ENCODE results near the gene SOX5.

SOX5 gene

DNA sequence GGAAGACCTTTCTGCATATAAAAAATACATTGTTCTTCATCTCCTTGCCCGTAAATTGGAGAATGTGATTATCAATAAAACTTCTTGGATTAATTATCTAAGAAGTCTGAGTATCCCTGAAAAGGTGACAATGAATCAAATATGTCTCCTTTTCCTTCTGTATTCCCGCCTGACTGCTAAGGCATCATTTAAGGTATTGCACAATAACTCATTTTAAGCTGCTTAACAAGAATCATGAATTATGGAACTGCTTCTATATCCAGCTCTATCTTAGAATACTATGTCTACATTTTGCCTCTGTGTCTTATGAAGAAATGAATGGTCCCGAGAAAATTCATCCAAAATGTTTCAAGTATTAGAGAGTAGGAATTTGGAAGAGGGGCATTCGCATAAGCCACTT lies 294.4 kb downstream of the SOX5 start:
- 100% methylated on average over 1 of the region's 4 CpGs for WGBS
- Histone ChIP-seq H3K23ac (ENCODE audit: low read length in 2 of 2) (no peak overlapping the region), H3K79me1 (replicated peaks; ENCODE audit: low read length, poor library complexity, severe bottlenecking) (no peaks in the 10 kb centered on the region), H3K9ac (ENCODE audit: low read length) (no peak overlapping the region), H3K27ac (ENCODE audit: low read length, poor library complexity, severe bottlenecking) (no peak overlapping the region), H2BK12ac (ENCODE audit: low read length in 2 of 2) (no peak overlapping the region), H2BK5ac (ENCODE audit: low read depth, low read length, poor library complexity, severe bottlenecking) (no peak overlapping the region), H4K91ac (ENCODE audit: low read length) (no peak overlapping the region), H2BK15ac (ENCODE audit: low read depth, poor library complexity, severe bottlenecking) (no peak overlapping the region), H3K4me2 (ENCODE audit: low read length, poor library complexity, severe bottlenecking) (no peak overlapping the region), H3K4me3 (ENCODE audit: insufficient read depth in 1 of 2, low read depth in 1 of 2, low read length in 2 of 2) (no peak overlapping the region), H3K9me3 (ENCODE audit: control insufficient read depth, low read length) (no peaks in the 10 kb centered on the region), H3K18ac (ENCODE audit: low read depth in 1 of 2, low read length in 2 of 2) (no peak overlapping the region), H3K27me3 (ENCODE audit: control insufficient read depth in 1 of 2, insufficient read depth in 1 of 2, low read length in 2 of 2) (no peaks in the 10 kb centered on the region), H3K4me1 (ENCODE audit: control insufficient read depth, insufficient read depth, low read depth, low read length) (no peaks in the 10 kb centered on the region), H4K8ac (ENCODE audit: low read length) (no peak overlapping the region), H3K36me3 (ENCODE audit: control insufficient read depth in 1 of 2, insufficient read depth in 2 of 2, low read depth in 1 of 2, low read length in 2 of 2) (no peaks in the 10 kb centered on the region), H3K14ac (ENCODE audit: low read length in 2 of 2) (no peak overlapping the region), H2AK5ac (ENCODE audit: low read length, severe bottlenecking) (no peak overlapping the region), H3K4ac (ENCODE audit: low read depth in 1 of 2, low read length in 2 of 2) (no peak overlapping the region), H2AFZ (ENCODE audit: low read depth, low read length) (no peak overlapping the region), H2BK120ac (ENCODE audit: low read depth, low read length) (no peak overlapping the region)
- DNase-seq: no peak

DNA sequence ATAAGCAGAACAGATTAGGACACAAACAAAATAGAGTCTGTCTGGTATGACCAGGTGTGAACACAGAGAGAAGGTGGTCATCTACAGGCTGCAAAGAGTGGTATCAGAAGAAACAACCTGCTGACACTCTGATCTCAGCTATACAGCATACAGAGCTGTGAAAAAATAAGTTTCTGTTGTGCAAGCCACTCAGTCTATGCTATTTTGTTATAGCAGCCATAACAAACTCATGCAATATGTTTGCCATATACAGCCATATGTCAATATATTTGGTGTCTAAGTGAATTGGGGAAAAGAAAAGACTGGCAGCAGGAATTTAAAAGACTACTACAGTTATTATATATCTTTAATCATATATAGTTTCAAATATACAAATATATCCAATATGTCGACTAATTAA lies 300.9 kb downstream of the SOX5 start:
- H3K14ac ChIP-seq (ENCODE audit: low read length in 2 of 2): no peak overlapping the region
- H4K91ac ChIP-seq (ENCODE audit: low read length): no peak overlapping the region
- H3K9me3 ChIP-seq (ENCODE audit: control insufficient read depth, low read length): peaks cover 7% of the 10 kb centered on the region
- no peak for DNase-seq
- H3K4me3 ChIP-seq (ENCODE audit: insufficient read depth in 1 of 2, low read depth in 1 of 2, low read length in 2 of 2): no peak overlapping the region
- H3K4ac ChIP-seq (ENCODE audit: low read depth in 1 of 2, low read length in 2 of 2): no peak overlapping the region
- no peak overlapping the region for H2BK5ac ChIP-seq (ENCODE audit: low read depth, low read length, poor library complexity, severe bottlenecking)
- 100% methylated on average over 1 of the region's 1 CpG for WGBS
- no peak overlapping the region for H4K8ac ChIP-seq (ENCODE audit: low read length)
- no peak overlapping the region for H3K18ac ChIP-seq (ENCODE audit: low read depth in 1 of 2, low read length in 2 of 2)
- no peak overlapping the region for H3K4me2 ChIP-seq (ENCODE audit: low read length, poor library complexity, severe bottlenecking)
- no peak overlapping the region for H2BK15ac ChIP-seq (ENCODE audit: low read depth, poor library complexity, severe bottlenecking)
- H3K9ac ChIP-seq (ENCODE audit: low read length): no peak overlapping the region
- H3K27ac ChIP-seq (ENCODE audit: low read length, poor library complexity, severe bottlenecking): no peak overlapping the region
- H2AK5ac ChIP-seq (ENCODE audit: low read length, severe bottlenecking): no peak overlapping the region
- no peaks in the 10 kb centered on the region for H3K36me3 ChIP-seq (ENCODE audit: control insufficient read depth in 1 of 2, insufficient read depth in 2 of 2, low read depth in 1 of 2, low read length in 2 of 2)
- no peak overlapping the region for H2BK12ac ChIP-seq (ENCODE audit: low read length in 2 of 2)
- no peak overlapping the region for H2AFZ ChIP-seq (ENCODE audit: low read depth, low read length)
- H3K79me1 ChIP-seq (replicated peaks; ENCODE audit: low read length, poor library complexity, severe bottlenecking): no peaks in the 10 kb centered on the region
- H3K23ac ChIP-seq (ENCODE audit: low read length in 2 of 2): no peak overlapping the region
- no peak overlapping the region for H2BK120ac ChIP-seq (ENCODE audit: low read depth, low read length)
- H3K4me1 ChIP-seq (ENCODE audit: control insufficient read depth, insufficient read depth, low read depth, low read length): no peaks in the 10 kb centered on the region
- no peaks in the 10 kb centered on the region for H3K27me3 ChIP-seq (ENCODE audit: control insufficient read depth in 1 of 2, insufficient read depth in 1 of 2, low read length in 2 of 2)

DNA sequence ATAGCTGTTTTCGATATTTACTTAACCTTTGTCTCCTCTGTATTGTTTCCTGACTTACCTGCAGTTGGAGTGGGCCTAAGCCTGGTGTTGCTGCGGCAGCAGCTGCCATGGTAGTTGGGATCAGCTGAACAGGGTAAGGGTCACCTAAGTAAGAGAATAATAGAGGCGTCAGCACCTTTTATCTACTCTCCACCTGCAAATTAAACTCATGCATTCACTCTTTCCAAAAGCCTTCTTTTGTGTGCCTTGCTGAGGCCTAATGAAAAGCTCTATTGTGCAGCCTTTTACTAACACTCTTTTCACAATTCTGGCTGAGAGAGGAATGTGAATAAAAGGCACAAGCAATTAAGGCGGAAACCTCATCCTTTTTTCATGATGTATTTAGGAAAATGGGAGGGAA lies 308.7 kb downstream of the SOX5 start:
- Histone ChIP-seq H3K14ac (ENCODE audit: low read length in 2 of 2) (no peak overlapping the region), H3K4me3 (ENCODE audit: insufficient read depth in 1 of 2, low read depth in 1 of 2, low read length in 2 of 2) (no peak overlapping the region), H2BK12ac (ENCODE audit: low read length in 2 of 2) (no peak overlapping the region), H3K18ac (ENCODE audit: low read depth in 1 of 2, low read length in 2 of 2) (no peak overlapping the region), H2BK15ac (ENCODE audit: low read depth, poor library complexity, severe bottlenecking) (no peak overlapping the region), H2AFZ (ENCODE audit: low read depth, low read length) (no peak overlapping the region), H2BK5ac (ENCODE audit: low read depth, low read length, poor library complexity, severe bottlenecking) (no peak overlapping the region), H3K9me3 (ENCODE audit: control insufficient read depth, low read length) (peaks cover 2% of the 10 kb centered on the region), H3K79me1 (replicated peaks; ENCODE audit: low read length, poor library complexity, severe bottlenecking) (no peaks in the 10 kb centered on the region), H3K4ac (ENCODE audit: low read depth in 1 of 2, low read length in 2 of 2) (no peak overlapping the region), H4K8ac (ENCODE audit: low read length) (no peak overlapping the region), H3K4me1 (ENCODE audit: control insufficient read depth, insufficient read depth, low read depth, low read length) (no peaks in the 10 kb centered on the region), H3K9ac (ENCODE audit: low read length) (no peak overlapping the region), H2BK120ac (ENCODE audit: low read depth, low read length) (no peak overlapping the region), H4K91ac (ENCODE audit: low read length) (no peak overlapping the region), H3K23ac (ENCODE audit: low read length in 2 of 2) (no peak overlapping the region), H3K27me3 (ENCODE audit: control insufficient read depth in 1 of 2, insufficient read depth in 1 of 2, low read length in 2 of 2) (no peaks in the 10 kb centered on the region), H3K4me2 (ENCODE audit: low read length, poor library complexity, severe bottlenecking) (no peak overlapping the region), H3K36me3 (ENCODE audit: control insufficient read depth in 1 of 2, insufficient read depth in 2 of 2, low read depth in 1 of 2, low read length in 2 of 2) (no peaks in the 10 kb centered on the region), H2AK5ac (ENCODE audit: low read length, severe bottlenecking) (no peak overlapping the region), H3K27ac (ENCODE audit: low read length, poor library complexity, severe bottlenecking) (no peak overlapping the region)
- 88% methylated on average over 1 of the region's 4 CpGs for WGBS
- no peak for DNase-seq

DNA sequence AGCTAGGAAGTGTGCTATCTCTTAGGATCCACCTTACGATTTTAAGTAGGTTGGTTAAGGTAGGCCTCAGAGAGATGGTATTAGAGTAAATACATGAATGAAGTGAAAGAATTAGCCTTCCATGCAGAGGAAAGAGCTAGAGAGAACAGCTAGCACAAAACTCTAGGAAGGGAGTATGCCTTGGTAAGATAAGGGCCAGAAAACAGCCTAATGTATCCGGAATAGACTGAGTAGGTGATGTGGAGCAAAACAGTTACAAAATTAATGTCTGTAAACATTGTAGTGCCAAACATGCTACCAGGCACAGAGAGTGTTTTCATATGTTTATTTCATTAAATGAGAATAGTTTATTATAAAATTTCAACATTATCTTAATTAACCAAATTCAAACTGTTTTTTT lies 315.1 kb downstream of the SOX5 start:
- Histone ChIP-seq H2AK5ac (ENCODE audit: low read length, severe bottlenecking) (no peak overlapping the region), H2BK15ac (ENCODE audit: low read depth, poor library complexity, severe bottlenecking) (no peak overlapping the region), H3K4ac (ENCODE audit: low read depth in 1 of 2, low read length in 2 of 2) (no peak overlapping the region), H3K36me3 (ENCODE audit: control insufficient read depth in 1 of 2, insufficient read depth in 2 of 2, low read depth in 1 of 2, low read length in 2 of 2) (no peaks in the 10 kb centered on the region), H3K14ac (ENCODE audit: low read length in 2 of 2) (no peak overlapping the region), H3K9me3 (ENCODE audit: control insufficient read depth, low read length) (no peaks in the 10 kb centered on the region), H3K9ac (ENCODE audit: low read length) (no peak overlapping the region), H3K4me3 (ENCODE audit: insufficient read depth in 1 of 2, low read depth in 1 of 2, low read length in 2 of 2) (no peak overlapping the region), H3K79me1 (replicated peaks; ENCODE audit: low read length, poor library complexity, severe bottlenecking) (no peaks in the 10 kb centered on the region), H3K4me1 (ENCODE audit: control insufficient read depth, insufficient read depth, low read depth, low read length) (no peaks in the 10 kb centered on the region), H4K91ac (ENCODE audit: low read length) (no peak overlapping the region), H2BK12ac (ENCODE audit: low read length in 2 of 2) (no peak overlapping the region), H3K27me3 (ENCODE audit: control insufficient read depth in 1 of 2, insufficient read depth in 1 of 2, low read length in 2 of 2) (no peaks in the 10 kb centered on the region), H3K23ac (ENCODE audit: low read length in 2 of 2) (no peak overlapping the region), H3K27ac (ENCODE audit: low read length, poor library complexity, severe bottlenecking) (no peak overlapping the region), H2AFZ (ENCODE audit: low read depth, low read length) (no peak overlapping the region), H2BK120ac (ENCODE audit: low read depth, low read length) (no peak overlapping the region), H3K18ac (ENCODE audit: low read depth in 1 of 2, low read length in 2 of 2) (no peak overlapping the region), H3K4me2 (ENCODE audit: low read length, poor library complexity, severe bottlenecking) (no peak overlapping the region), H2BK5ac (ENCODE audit: low read depth, low read length, poor library complexity, severe bottlenecking) (no peak overlapping the region), H4K8ac (ENCODE audit: low read length) (no peak overlapping the region)
- WGBS: 96% methylated on average over 2 of the region's 2 CpGs
- no peak for DNase-seq
